GM12874 (cell line): Measurements from ENCODE around the gene HADHB.

Source experiments
- TF ChIP-seq, protein P1 (sequence below): IDR thresholded peaks from 2 replicates; pipeline ENCODE4 v1.5.1; 2011; ENCODE audit warnings: low read depth, mild to moderate bottlenecking, control low read depth, low read length, moderate library complexity; ENCODE audit not compliant: insufficient read depth

The HADHB gene

DNA sequence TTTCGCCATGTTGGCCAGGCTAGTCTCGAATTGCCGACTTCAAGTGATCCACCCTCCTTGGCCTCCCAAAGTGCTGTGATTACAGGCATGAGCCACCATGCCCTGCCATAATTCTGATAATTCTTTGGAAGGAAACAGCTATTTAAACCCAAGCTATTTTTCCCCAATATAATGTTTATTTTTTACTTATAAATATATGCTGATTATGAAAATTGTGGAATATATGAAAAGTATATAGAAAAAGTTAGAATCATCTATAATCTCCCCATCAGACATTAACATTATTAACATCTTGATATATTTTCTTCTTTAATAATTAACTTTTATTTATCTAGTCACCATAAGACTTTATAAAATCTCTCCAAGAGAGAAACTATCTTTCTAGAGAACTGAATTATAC, 41.2 kb downstream of the HADHB start:
- TF ChIP-seq, protein P1, sequence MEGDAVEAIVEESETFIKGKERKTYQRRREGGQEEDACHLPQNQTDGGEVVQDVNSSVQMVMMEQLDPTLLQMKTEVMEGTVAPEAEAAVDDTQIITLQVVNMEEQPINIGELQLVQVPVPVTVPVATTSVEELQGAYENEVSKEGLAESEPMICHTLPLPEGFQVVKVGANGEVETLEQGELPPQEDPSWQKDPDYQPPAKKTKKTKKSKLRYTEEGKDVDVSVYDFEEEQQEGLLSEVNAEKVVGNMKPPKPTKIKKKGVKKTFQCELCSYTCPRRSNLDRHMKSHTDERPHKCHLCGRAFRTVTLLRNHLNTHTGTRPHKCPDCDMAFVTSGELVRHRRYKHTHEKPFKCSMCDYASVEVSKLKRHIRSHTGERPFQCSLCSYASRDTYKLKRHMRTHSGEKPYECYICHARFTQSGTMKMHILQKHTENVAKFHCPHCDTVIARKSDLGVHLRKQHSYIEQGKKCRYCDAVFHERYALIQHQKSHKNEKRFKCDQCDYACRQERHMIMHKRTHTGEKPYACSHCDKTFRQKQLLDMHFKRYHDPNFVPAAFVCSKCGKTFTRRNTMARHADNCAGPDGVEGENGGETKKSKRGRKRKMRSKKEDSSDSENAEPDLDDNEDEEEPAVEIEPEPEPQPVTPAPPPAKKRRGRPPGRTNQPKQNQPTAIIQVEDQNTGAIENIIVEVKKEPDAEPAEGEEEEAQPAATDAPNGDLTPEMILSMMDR: no peak

DNA sequence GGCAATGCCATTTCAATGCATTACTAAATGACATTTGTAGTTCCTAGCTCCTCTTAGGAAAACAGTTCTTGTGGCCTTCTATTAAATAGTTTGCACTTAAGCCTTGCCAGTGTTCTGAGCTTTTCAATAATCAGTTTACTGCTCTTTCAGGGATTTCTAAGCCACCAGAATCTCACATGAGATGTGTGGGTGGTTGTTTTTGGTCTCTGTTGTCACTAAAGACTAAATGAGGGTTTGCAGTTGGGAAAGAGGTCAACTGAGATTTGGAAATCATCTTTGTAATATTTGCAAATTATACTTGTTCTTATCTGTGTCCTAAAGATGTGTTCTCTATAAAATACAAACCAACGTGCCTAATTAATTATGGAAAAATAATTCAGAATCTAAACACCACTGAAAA, 45.3 kb downstream of the HADHB start:
- TF ChIP-seq, protein P1: no peak

DNA sequence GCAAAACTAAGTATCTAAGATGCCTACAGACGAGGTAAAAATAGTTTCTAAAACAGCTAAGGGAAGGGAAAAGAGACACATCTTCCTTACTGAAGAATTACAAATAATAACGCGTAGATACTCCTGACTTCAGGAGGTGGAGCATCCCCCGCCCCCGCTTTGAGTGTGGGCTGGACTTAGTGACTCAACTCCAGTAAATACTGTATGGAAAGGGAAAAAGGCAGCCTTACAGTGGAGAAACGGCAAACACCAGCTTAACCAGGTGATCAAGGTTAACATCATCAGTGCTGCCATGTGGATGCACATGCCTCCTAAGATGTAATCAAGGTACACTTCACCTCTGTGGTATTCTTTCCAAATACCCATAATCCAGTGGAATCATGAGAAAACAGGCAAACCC, 47.9 kb downstream of the HADHB start:
- TF ChIP-seq, protein P1: no peak

DNA sequence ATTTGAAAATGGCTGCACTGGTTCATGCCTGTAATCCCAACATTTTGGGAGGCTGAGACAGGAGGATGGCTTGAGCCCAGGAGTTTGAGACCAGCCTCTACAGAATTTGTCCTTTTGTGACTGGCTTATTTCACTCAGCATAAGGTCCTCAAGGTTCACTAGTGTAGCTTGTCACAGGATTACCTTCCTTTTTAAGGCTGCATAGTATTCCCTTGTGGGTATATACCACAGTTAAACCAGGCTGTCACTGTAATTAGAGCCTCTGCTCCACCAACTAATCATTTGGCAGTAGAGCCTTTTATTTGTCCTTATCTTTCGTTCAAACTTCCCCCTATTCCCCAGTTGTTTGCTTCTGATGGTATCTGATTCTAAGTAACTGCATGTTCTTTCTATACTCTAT, 50.8 kb downstream of the HADHB start:
- TF ChIP-seq, protein P1: no peak

DNA sequence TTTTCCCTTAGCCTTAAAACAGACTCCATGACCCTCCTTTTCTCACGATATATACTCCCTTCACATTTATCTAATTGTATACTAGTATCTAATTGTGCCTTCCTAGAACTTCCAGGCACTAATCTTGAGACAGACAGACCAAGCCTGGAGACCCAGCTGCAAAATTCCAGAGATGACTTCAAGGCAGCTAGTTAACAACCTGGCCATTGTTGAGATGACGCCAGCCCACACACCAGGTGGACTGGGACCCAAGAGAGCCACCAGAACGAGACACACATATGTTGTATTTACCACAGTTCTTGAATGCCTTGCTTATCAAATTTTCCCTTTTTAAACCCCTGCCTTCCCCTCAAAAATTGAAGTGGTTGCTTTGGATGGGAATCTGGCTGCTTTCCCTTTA, 52.3 kb downstream of the HADHB start:
- TF ChIP-seq, protein P1: no peak

DNA sequence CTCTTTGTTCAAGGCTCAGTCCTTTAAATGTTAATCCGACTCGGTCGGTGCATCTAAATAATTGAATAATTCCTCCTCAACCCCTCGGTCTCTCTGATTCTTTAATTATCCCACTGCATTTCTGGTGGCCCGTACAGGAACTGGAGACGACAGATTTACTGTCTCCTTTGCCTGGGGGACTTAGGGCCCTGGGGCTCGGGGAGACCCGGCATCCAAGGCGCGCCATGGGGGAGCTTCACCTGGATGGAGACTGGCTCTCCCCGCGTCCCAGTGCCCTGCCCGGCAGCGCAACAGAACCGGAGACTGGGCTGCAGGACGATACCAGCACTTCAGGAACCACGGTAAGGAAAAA, 53.5 kb downstream of the HADHB start:
- TF ChIP-seq, protein P1: no peak

DNA sequence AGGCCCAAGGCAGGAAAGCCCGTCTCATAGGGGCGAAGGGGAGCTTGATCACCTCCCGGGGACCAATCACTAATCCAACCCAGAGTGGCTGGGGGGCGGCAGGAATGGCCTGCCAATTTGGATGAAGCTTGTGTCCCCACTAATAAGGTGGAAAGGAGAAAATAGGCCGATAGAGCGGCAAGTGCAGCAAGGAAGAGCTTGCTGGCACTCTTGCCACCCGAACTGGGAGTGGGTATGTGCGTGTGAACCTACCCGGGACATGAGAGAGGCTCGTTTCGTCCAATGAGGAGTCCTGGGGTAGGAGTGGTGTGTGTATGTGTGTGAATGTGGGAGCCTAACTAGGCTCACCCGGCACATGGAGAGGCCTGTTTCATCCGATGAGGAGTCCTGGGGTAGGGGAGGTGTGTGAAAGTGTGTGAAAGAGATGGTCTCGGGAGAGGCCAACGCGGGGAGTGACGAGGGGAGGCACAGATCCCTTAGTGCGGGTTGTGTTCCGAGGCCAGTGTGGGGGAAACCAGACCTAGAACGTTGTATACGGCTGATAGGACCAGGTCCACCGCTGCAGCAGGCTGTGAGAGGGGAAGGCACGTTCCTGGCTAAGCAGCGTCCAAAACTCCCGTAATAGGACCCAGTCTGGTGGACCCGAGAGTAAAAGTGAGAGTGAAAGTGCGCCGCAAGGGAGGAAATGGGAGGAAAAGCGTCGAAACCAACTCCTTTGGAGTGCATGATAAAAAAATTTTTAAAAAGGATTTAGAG, 54.1 kb downstream of the HADHB start:
- TF ChIP-seq, protein P1: no peak
